PFSK-1 (cell line): Measurements from ENCODE around the gene COPA.

Experiments used
- FOXP2 ChIP-seq: optimal IDR thresholded peaks from 2 replicates; pipeline ENCODE3; 2011; ENCODE audit warnings: borderline replicate concordance, control low read depth, inconsistent platforms; ENCODE audit not compliant: insufficient read depth; ENCODE audit errors: extremely low read length, extremely low read depth
- POLR2AphosphoS5 ChIP-seq: IDR thresholded peaks from 2 replicates; pipeline ENCODE4 v1.6.1; 2012; ENCODE audit warnings: low read depth, mild to moderate bottlenecking, control low read depth, low read length, moderate library complexity
- SIN3A ChIP-seq: IDR thresholded peaks from 2 replicates; pipeline ENCODE4 v1.6.1; 2012; ENCODE audit warnings: mild to moderate bottlenecking, low read length, moderate library complexity, borderline replicate concordance; ENCODE audit not compliant: insufficient read depth
- TAF1 ChIP-seq: IDR thresholded peaks from 2 replicates; pipeline ENCODE4 v1.6.1; 2012; ENCODE audit warnings: low read length, control low read depth, borderline replicate concordance; ENCODE audit not compliant: insufficient read depth
- TF ChIP-seq, protein P1 (sequence below), 2 experiments: IDR thresholded peaks; 2 replicates each; pipeline versions ENCODE4 v1.6.1 to v1.8.0; 2011 to 2012; ENCODE audit warnings: low read depth in 2 of 2, low read length in 2 of 2, control low read depth in 1 of 2, inconsistent platforms in 1 of 2, mild to moderate bottlenecking in 1 of 2, moderate library complexity in 1 of 2; ENCODE audit not compliant: insufficient read depth in 1 of 2

COPA gene

DNA sequence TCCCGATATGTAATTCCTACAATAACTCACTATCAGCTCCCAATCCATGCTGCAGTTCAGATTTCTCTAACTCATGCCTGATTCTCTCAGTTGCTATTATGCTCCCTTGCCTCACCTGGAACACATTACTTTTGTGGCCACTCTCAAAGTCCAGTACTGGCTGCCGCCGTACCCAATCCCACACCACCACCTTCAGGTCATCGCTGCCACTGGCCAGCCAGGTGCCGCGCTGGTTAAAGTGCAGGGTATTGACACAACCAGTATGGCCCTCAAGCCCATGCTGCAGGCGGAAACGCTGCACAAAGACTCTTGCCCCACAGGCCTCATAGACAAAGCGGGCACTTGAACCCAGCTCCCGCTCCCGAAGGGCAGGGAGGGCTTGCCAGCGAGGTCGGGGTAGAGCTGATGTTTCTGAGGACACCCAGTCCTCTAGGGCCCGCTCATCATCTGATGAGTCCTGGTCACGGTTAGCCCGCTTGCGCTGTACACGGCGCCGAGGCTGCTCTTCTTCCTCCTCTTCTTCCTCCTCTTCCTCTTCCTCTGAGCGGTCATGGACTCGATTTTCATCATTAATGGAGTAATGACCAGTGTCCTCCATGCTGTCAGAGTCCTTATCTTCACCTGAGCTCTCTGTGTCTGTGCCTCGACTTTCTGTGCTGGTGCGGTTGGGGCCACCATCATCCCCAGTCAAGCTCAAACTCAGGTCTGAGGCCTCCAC, 103.3 kb downstream of the COPA start:
- no peak for TF ChIP-seq TAF1
- TF ChIP-seq, protein P1, sequence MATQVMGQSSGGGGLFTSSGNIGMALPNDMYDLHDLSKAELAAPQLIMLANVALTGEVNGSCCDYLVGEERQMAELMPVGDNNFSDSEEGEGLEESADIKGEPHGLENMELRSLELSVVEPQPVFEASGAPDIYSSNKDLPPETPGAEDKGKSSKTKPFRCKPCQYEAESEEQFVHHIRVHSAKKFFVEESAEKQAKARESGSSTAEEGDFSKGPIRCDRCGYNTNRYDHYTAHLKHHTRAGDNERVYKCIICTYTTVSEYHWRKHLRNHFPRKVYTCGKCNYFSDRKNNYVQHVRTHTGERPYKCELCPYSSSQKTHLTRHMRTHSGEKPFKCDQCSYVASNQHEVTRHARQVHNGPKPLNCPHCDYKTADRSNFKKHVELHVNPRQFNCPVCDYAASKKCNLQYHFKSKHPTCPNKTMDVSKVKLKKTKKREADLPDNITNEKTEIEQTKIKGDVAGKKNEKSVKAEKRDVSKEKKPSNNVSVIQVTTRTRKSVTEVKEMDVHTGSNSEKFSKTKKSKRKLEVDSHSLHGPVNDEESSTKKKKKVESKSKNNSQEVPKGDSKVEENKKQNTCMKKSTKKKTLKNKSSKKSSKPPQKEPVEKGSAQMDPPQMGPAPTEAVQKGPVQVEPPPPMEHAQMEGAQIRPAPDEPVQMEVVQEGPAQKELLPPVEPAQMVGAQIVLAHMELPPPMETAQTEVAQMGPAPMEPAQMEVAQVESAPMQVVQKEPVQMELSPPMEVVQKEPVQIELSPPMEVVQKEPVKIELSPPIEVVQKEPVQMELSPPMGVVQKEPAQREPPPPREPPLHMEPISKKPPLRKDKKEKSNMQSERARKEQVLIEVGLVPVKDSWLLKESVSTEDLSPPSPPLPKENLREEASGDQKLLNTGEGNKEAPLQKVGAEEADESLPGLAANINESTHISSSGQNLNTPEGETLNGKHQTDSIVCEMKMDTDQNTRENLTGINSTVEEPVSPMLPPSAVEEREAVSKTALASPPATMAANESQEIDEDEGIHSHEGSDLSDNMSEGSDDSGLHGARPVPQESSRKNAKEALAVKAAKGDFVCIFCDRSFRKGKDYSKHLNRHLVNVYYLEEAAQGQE (IDR thresholded peaks at IDR 0.05; ENCODE audit: insufficient read depth in 1 of 2, low read depth in 2 of 2, low read length in 2 of 2) = no peak
- TF ChIP-seq SIN3A = no peak
- TF ChIP-seq POLR2AphosphoS5 = no peak
- TF ChIP-seq FOXP2 = no peak
